Liver (tissue), 3 donors: Measurements from ENCODE around the gene CTAGE1.
"Not testable (repeated sequence)": the region's sequence is repeated elsewhere in the genome, so short reads cannot be mapped to it uniquely, and the experiment has no call there.

ENCODE experiments used
- CTCF ChIP-seq: fragments of 150-350 bp; IDR thresholded peaks from 2 replicates; pipeline ENCODE4 v1.5.1; 2017; ENCODE audit warnings: improper control_type of control experiment, low read depth, low read length; ENCODE audit not compliant: missing input control
- EGR1 ChIP-seq, 2 donors: IDR thresholded peaks; 2 replicates each; pipeline ENCODE4 v1.6.1; 2016 to 2018; ENCODE audit warnings: antibody characterized with exemption in 2 of 2, low read depth in 2 of 2
- GABPA ChIP-seq, 2 donors: IDR thresholded peaks in 1 of 2; conservative IDR thresholded peaks in 1 of 2; 2 replicates each; pipeline ENCODE4 v1.6.1; 2016; ENCODE audit warnings: antibody characterized with exemption in 2 of 2, mild to moderate bottlenecking in 1 of 2, moderate library complexity in 1 of 2
- REST ChIP-seq: IDR thresholded peaks from 2 replicates; pipeline ENCODE4 v1.6.1; 2016; ENCODE audit warnings: antibody characterized with exemption, mild to moderate bottlenecking
- SP1 ChIP-seq: IDR thresholded peaks from 2 replicates; pipeline ENCODE4 v1.6.1; 2018; ENCODE audit warnings: antibody characterized with exemption, mild to moderate bottlenecking
- TAF1 ChIP-seq: conservative IDR thresholded peaks from 2 replicates; pipeline ENCODE4 v1.6.1; 2016; ENCODE audit warnings: antibody characterized with exemption, mild to moderate bottlenecking
- TF ChIP-seq, protein P1 (sequence below): IDR thresholded peaks from 2 replicates; pipeline ENCODE4 v1.6.1; 2016; ENCODE audit warnings: antibody characterized with exemption
- donor health status: healthy.
- donor health status: healthy.

DNA sequence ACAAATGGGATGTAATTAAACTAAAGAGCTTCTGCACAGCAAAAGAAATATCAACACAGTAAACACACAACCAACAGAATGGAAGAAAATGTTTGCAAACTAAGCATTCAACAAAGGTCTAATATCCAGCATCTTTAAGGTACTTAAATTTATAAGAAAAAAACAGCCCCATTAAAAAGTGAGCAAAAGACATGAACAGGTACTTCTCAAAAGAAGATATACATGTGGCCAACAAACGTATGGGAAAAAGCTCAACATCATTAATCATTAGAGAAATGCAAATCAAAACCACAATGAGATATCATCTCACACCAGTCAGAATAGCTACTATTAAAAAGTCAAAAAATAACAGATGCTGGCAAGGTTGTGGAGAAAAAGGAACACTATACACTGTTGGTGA is 32.6 kb upstream of the CTAGE1 start:
- not testable (repeated sequence) for TF ChIP-seq CTCF; REST; TAF1; GABPA (IDR thresholded peaks at IDR 0.05 in 1 of 2, conservative IDR thresholded peaks at IDR 0.05 in 1 of 2); SP1; EGR1 (IDR thresholded peaks at IDR 0.05; ENCODE audit: low read depth in 2 of 2)
- TF ChIP-seq, protein P1, sequence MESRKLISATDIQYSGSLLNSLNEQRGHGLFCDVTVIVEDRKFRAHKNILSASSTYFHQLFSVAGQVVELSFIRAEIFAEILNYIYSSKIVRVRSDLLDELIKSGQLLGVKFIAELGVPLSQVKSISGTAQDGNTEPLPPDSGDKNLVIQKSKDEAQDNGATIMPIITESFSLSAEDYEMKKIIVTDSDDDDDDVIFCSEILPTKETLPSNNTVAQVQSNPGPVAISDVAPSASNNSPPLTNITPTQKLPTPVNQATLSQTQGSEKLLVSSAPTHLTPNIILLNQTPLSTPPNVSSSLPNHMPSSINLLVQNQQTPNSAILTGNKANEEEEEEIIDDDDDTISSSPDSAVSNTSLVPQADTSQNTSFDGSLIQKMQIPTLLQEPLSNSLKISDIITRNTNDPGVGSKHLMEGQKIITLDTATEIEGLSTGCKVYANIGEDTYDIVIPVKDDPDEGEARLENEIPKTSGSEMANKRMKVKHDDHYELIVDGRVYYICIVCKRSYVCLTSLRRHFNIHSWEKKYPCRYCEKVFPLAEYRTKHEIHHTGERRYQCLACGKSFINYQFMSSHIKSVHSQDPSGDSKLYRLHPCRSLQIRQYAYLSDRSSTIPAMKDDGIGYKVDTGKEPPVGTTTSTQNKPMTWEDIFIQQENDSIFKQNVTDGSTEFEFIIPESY: not testable (repeated sequence)
